Endothelial cell of umbilical vein (primary cell): ENCODE results near the gene IQCE. TPM values are rescaled to one million over a fixed set of nuclear protein-coding genes. Genes with fewer than 3 reads are reported as not detected.

Experiments used
- BruUV-seq: library from RNA; stranded (reverse); fragments of 400-500 nt; replicated peaks from 2 replicates; lab custom pipeline; 2021; lab: Mats Ljungman, UMichigan
- CTCF ChIA-PET: fragments of 300-600, 350-600 bp; sonication (Branson Sonifier 250); formaldehyde crosslinking; loops from one replicate; lab custom pipeline; 2021; ENCODE audit warnings: antibody characterized with exemption, inconsistent platforms; lab: Charles Lee
- POLR2A ChIA-PET: fragments of 300-600, 350-600 bp; sonication (Branson Sonifier 250); formaldehyde crosslinking; loops from one replicate; lab custom pipeline; 2021; ENCODE audit warnings: antibody characterized with exemption, inconsistent platforms; lab: Charles Lee
- DNase-seq: peaks from one replicate; pipeline ENCODE4 v3.0.0-alpha.2; 2011; ENCODE audit warnings: low read depth, low spot score
- FAIRE-seq: peaks from 2 replicates; lab custom pipeline; 2011; peaks lifted over from hg19 to GRCh38; lab: Jason Lieb, UNC
- H2AFZ ChIP-seq: 2 replicates; pipeline ENCODE4 v1.6.0; 2012; ENCODE audit warnings: low read depth, low read length, control low read depth, inconsistent platforms
- H3K27ac ChIP-seq: 2 replicates; pipeline ENCODE4 v1.5.1; 2011; ENCODE audit warnings: low read depth, mild to moderate bottlenecking, control low read depth, low read length, moderate library complexity; ENCODE audit not compliant: insufficient read depth
- H3K27me3 ChIP-seq, 2 experiments: 2 replicates each; pipeline versions ENCODE4 v1.6.0 to v1.6.1; 2011; ENCODE audit warnings: low read length in 2 of 2, mixed read lengths in 1 of 2; ENCODE audit not compliant: control insufficient read depth in 2 of 2, insufficient read depth in 2 of 2
- H3K36me3 ChIP-seq, 2 experiments: 2 replicates in 1 of 2; 3 replicates in 1 of 2; pipeline ENCODE4 v1.5.1; 2011; ENCODE audit warnings: low read length in 2 of 2, mild to moderate bottlenecking in 1 of 2, moderate library complexity in 1 of 2; ENCODE audit not compliant: control insufficient read depth in 2 of 2, insufficient read depth in 2 of 2; ENCODE audit errors: extremely low read depth in 1 of 2
- H3K4me1 ChIP-seq: 3 replicates; pipeline ENCODE4 v1.5.1; 2011; ENCODE audit warnings: mild to moderate bottlenecking, low read length; ENCODE audit not compliant: control insufficient read depth, insufficient read depth; ENCODE audit errors: extremely low read depth
- H3K4me2 ChIP-seq: 2 replicates; pipeline ENCODE4 v1.6.1; 2011; ENCODE audit warnings: low read length, control low read depth, mixed read lengths; ENCODE audit not compliant: insufficient read depth
- H3K4me3 ChIP-seq, 3 experiments: fragments of 200-600 bp in 1 of 3; sonication (generic), shearing (Covaris generic) in 1 of 3; replicated peaks in 1 of 3; 2 replicates each; pipeline ENCODE4 v1.5.1; 2011 to 2016; ENCODE audit warnings: control low read depth in 3 of 3, low read length in 3 of 3, mild to moderate bottlenecking in 2 of 3, inconsistent platforms in 1 of 3, low read depth in 1 of 3, moderate library complexity in 1 of 3; ENCODE audit not compliant: insufficient read depth in 1 of 3
- H3K79me2 ChIP-seq: 2 replicates; pipeline ENCODE4 v1.6.0; 2012; ENCODE audit warnings: low read length, inconsistent platforms; ENCODE audit not compliant: control insufficient read depth, insufficient read depth
- H3K9ac ChIP-seq: replicated peaks from 2 replicates; pipeline ENCODE3; 2011; ENCODE audit warnings: low read length, control low read depth; ENCODE audit not compliant: insufficient read depth; ENCODE audit errors: extremely low read depth
- H3K9me1 ChIP-seq: replicated peaks from 3 replicates; pipeline ENCODE4 v1.6.0; 2011; ENCODE audit warnings: mild to moderate bottlenecking, low read length; ENCODE audit not compliant: control insufficient read depth, insufficient read depth; ENCODE audit errors: extremely low read depth
- H3K9me3 ChIP-seq: replicated peaks from 2 replicates; pipeline ENCODE4 v1.5.1; 2012; ENCODE audit warnings: low read length, inconsistent platforms; ENCODE audit not compliant: control insufficient read depth, insufficient read depth
- H4K20me1 ChIP-seq: replicated peaks from 2 replicates; pipeline ENCODE3; 2011; ENCODE audit warnings: mild to moderate bottlenecking, low read length; ENCODE audit not compliant: control insufficient read depth, insufficient read depth; ENCODE audit errors: extremely low read depth
- EZH2 ChIP-seq: IDR thresholded peaks from 2 replicates; pipeline ENCODE4 v1.6.1; 2012; ENCODE audit warnings: borderline replicate concordance, low read depth, mild to moderate bottlenecking, moderate library complexity, low read length, inconsistent platforms; ENCODE audit not compliant: severe bottlenecking
- FOS ChIP-seq: IDR thresholded peaks from 2 replicates; pipeline ENCODE4 v1.6.1; 2011; ENCODE audit warnings: mild to moderate bottlenecking, low read length, moderate library complexity, borderline replicate concordance; ENCODE audit not compliant: insufficient read depth
- POLR2A ChIP-seq: IDR thresholded peaks from 2 replicates; pipeline ENCODE4 v1.6.1; 2012; ENCODE audit warnings: low read depth, mild to moderate bottlenecking, control low read depth, low read length
- POLR2AphosphoS5 ChIP-seq: IDR thresholded peaks from 2 replicates; pipeline ENCODE4 v1.6.1; 2012; ENCODE audit warnings: low read depth, mild to moderate bottlenecking, control low read depth, low read length, moderate library complexity; ENCODE audit not compliant: insufficient read depth
- dilution Hi-C: fragments of 300-500 bp; cut with MboI; formaldehyde crosslinking; loops from one replicate; pipeline ENCODE4 v1.15.0; 2019; ENCODE audit warnings: low sequenced_read_pairs; ENCODE audit not compliant: extremely low pct_ligation_motif_present
- intact Hi-C: fragments of 100-400 bp; cut with micrococcal nuclease; formaldehyde crosslinking; loops from one replicate; pipeline ENCODE4 v1.10.0; 2022
- polyA plus RNA-seq, 4 experiments: library from polyadenylated mRNA; depleted of rRNA in 3 of 4; stranded (reverse) in 3 of 4; unstranded in 1 of 4; fragments of >200 nt; gene quantifications; 2 replicates each; pipeline versions ENCODE4 v1.2.1 to v1.2.3, GENCODE V29; 2011 to 2012; ENCODE audit warnings: missing spikeins in 1 of 4
- total RNA-seq: library from RNA; stranded (reverse); gene quantifications from 2 replicates; pipeline ENCODE4 v1.2.3, GENCODE V29; 2021
- TF ChIP-seq, protein P1 (sequence below): IDR thresholded peaks from 2 replicates; pipeline ENCODE4 v1.6.1; 2011; ENCODE audit not compliant: insufficient read depth, insufficient read length
- TF ChIP-seq, protein P2 (sequence below), 2 donors: IDR thresholded peaks; 1 replicate in 1 of 2; 2 replicates in 1 of 2; pipeline ENCODE4 v1.5.1; 2011; ENCODE audit warnings: low read length in 2 of 2, mild to moderate bottlenecking in 2 of 2, moderate library complexity in 2 of 2, control low read depth in 1 of 2, inconsistent platforms in 1 of 2, low read depth in 1 of 2; ENCODE audit not compliant: insufficient read depth in 1 of 2; ENCODE audit errors: extremely low read depth in 1 of 2

IQCE gene
- total and polyA plus RNA-seq, 2 donors (not counting 3 experiments of a cell fraction or from before 2014, with no cell fraction given) = 4.9 to 14.5 TPM

DNA sequence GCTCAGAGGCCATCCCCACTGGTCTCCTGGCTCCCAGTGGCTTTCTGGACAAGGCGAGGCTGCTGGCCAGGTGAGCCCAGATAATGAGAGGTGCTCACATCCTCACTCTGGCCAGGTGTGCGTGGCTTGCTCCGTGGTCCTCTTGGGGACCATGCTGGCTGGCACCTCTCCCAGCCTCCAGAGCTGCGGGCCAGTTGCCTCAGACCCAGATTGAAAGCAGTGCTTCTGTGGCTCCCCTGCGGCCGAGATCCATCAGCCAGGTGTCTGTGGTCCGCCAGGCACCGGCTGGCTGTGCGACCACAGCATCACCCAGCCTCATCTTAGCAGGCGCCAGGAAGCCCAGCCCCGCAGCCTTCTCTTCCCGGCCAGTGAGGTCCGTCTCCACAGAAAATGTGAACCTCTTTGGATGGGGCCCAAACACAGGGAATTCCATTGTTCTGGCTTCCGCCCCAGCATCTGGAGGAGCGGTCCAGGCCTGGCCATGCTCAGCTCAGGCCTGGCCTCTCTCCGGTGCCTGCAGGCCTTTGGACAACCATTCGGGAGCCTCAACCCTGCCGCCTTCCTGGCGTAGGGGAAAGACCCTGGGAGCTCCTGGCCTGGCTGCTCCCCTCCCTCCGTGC is 67.8 kb downstream of the IQCE start:
- no peak overlapping the region for H3K4me3 ChIP-seq
- H3K27ac ChIP-seq = peak overlapping the region; percentile 83
- peaks cover 24% of the 10 kb centered on the region for H3K4me1 ChIP-seq
- peak overlapping the region; percentile 5 for H3K4me2 ChIP-seq
- peak overlapping the region; percentile 36 for H2AFZ ChIP-seq
- no peaks in the 10 kb centered on the region for H3K36me3 ChIP-seq
- no peaks in the 10 kb centered on the region for H4K20me1 ChIP-seq
- intact Hi-C loops (loop anchor here (2.0 kb wide), 1 partner anchor 14 kb away; no protein-coding TSS in a partner anchor), dilution Hi-C loops (no loop called here)
- FAIRE-seq (peak; percentile 97), DNase-seq (peak; percentile 87)
- ChIA-PET POLR2A (interaction anchor here (0.8 to 1.0 kb wide), 2 partner anchors 15 to 272 kb away, joined by 3 to 6 read pairs; partner anchors contain the start of gene EIF3B), CTCF (interaction anchor here (1.0 to 1.6 kb wide), 5 partner anchors 16 to 44 kb away, joined by 3 to 8 read pairs (median 3); no protein-coding TSS in a partner anchor)
- TF ChIP-seq POLR2AphosphoS5 (peak; percentile 68), POLR2A (peak; percentile 37), EZH2 (no peak)
- TF ChIP-seq, protein P1, sequence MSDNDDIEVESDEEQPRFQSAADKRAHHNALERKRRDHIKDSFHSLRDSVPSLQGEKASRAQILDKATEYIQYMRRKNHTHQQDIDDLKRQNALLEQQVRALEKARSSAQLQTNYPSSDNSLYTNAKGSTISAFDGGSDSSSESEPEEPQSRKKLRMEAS = no peak
- peak overlapping the region; percentile 59 for H3K9ac ChIP-seq
- no peaks in the 10 kb centered on the region for H3K27me3 ChIP-seq
- no peaks in the 10 kb centered on the region for H3K79me2 ChIP-seq
- no TSS peak for BruUV-seq
- H3K9me3 ChIP-seq = no peaks in the 10 kb centered on the region
- H3K9me1 ChIP-seq = no peaks in the 10 kb centered on the region

DNA sequence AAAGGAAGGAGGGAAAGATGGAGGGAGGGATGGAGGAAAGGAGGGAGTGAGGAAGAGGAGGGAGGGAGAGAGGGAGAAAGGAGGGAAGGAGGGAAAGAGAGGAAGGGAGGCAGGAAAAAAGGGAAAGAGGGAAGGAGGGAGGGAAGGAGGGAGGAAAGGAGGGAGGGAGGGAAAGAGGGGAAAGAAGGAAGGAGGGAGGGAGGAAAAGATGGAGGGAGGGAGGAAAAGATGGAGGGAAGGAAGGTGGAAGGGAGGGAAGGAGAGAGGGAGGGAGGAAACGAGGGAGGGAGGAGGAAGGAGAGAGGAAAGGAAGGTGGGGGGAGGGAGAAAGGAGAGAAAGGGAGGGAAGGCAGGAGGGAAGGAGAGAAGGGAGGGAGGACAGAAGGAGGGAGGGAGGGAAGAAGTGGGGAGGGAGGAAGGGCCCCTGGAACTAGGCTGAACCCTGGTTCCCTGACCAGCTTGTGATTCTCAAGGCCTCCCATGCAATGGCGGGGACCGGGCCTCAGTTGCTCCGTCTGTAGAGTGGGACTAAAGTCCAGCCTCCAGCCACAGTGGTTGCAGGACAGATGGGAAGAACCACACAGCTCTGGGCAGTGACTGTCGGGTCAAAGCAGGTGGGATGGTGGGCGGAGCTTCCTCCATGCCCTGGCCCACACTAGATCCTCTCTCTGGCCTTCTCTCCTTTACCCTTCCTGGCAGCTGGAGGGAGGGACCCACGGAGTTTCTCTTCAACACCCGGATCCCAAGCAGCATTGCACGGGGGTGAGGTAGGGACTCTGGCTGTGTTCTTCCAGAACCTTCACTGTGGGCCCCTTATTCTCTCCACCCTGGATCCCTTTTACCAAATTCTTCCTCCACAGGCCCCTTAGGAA is 68.7 kb downstream of the IQCE start:
- no peaks in the 10 kb centered on the region for H3K36me3 ChIP-seq
- FAIRE-seq (no peak), DNase-seq (no peak)
- TF ChIP-seq EZH2 = no peak
- TF ChIP-seq POLR2AphosphoS5 = no peak
- TF ChIP-seq, protein P1 = no peak
- TF ChIP-seq FOS = no peak
- TF ChIP-seq, protein P2, sequence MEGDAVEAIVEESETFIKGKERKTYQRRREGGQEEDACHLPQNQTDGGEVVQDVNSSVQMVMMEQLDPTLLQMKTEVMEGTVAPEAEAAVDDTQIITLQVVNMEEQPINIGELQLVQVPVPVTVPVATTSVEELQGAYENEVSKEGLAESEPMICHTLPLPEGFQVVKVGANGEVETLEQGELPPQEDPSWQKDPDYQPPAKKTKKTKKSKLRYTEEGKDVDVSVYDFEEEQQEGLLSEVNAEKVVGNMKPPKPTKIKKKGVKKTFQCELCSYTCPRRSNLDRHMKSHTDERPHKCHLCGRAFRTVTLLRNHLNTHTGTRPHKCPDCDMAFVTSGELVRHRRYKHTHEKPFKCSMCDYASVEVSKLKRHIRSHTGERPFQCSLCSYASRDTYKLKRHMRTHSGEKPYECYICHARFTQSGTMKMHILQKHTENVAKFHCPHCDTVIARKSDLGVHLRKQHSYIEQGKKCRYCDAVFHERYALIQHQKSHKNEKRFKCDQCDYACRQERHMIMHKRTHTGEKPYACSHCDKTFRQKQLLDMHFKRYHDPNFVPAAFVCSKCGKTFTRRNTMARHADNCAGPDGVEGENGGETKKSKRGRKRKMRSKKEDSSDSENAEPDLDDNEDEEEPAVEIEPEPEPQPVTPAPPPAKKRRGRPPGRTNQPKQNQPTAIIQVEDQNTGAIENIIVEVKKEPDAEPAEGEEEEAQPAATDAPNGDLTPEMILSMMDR (IDR thresholded peaks at IDR 0.05; ENCODE audit: extremely low read depth in 1 of 2, insufficient read depth in 1 of 2, low read depth in 1 of 2, low read length in 2 of 2) = no peak
- peak overlapping the region; percentile 59 for H3K9ac ChIP-seq
- no peaks in the 10 kb centered on the region for H3K9me1 ChIP-seq
- peaks cover 6% of the 10 kb centered on the region for H3K79me2 ChIP-seq
- H4K20me1 ChIP-seq = no peaks in the 10 kb centered on the region
- no TSS peak for BruUV-seq
- H3K4me3 ChIP-seq = no peak overlapping the region
- peak overlapping the region; percentile 36 for H2AFZ ChIP-seq
- intact Hi-C loops = loop anchor here (2.0 kb wide), 1 partner anchor 13 kb away; no protein-coding TSS in a partner anchor
- ChIA-PET POLR2A (interaction anchor here (0.8 kb wide), 1 partner anchor 14 kb away, joined by 6 read pairs; no protein-coding TSS in a partner anchor), CTCF (interaction anchor here (1.0 to 1.6 kb wide), 5 partner anchors 16 to 43 kb away, joined by 3 to 8 read pairs (median 3); no protein-coding TSS in a partner anchor)
- H3K4me1 ChIP-seq = peaks cover 24% of the 10 kb centered on the region
- H3K4me2 ChIP-seq = peak overlapping the region; percentile 5
- peak overlapping the region; percentile 83 for H3K27ac ChIP-seq
- H3K9me3 ChIP-seq = no peaks in the 10 kb centered on the region
- dilution Hi-C loops = no loop called here
- no peaks in the 10 kb centered on the region for H3K27me3 ChIP-seq
